Liver (tissue), 9 donors: ENCODE data around the gene KRT81. TPM values are rescaled to one million over a fixed set of nuclear protein-coding genes. Genes with fewer than 3 reads are reported as not detected.

Experiments
- DNase-seq: peaks from one replicate; pipeline ENCODE4 v3.0.0-alpha.2; 2017; ENCODE audit warnings: low spot score
- H3K27ac ChIP-seq, 2 donors: one replicate each; pipeline ENCODE4 v1.7.0; 2013; ENCODE audit warnings: inconsistent platforms in 2 of 2, low read length in 2 of 2, control low read depth in 1 of 2, low read depth in 1 of 2, mild to moderate bottlenecking in 1 of 2
- H3K27me3 ChIP-seq, 4 donors: one replicate each; pipeline versions ENCODE4 v1.6.1 to v1.7.0; 2013; ENCODE audit warnings: low read length in 3 of 4, inconsistent platforms in 1 of 4, mild to moderate bottlenecking in 1 of 4, moderate library complexity in 1 of 4; ENCODE audit not compliant: control insufficient read depth in 4 of 4, insufficient read depth in 4 of 4
- H3K36me3 ChIP-seq, 4 donors: one replicate each; pipeline versions ENCODE4 v1.6.1 to v1.7.0; 2013; ENCODE audit warnings: low read length in 3 of 4, mild to moderate bottlenecking in 3 of 4, low read depth in 1 of 4, moderate library complexity in 1 of 4; ENCODE audit not compliant: control insufficient read depth in 4 of 4, insufficient read depth in 3 of 4
- H3K4me1 ChIP-seq, 4 donors: one replicate each; pipeline versions ENCODE4 v1.6.1 to v1.7.0; 2013; ENCODE audit warnings: low read length in 3 of 4, mild to moderate bottlenecking in 3 of 4, moderate library complexity in 1 of 4; ENCODE audit not compliant: control insufficient read depth in 4 of 4, insufficient read depth in 4 of 4
- H3K4me3 ChIP-seq, 3 donors: one replicate each; pipeline versions ENCODE4 v1.6.1 to v1.7.0; 2013; ENCODE audit warnings: low read length in 3 of 3, control low read depth in 1 of 3, low read depth in 1 of 3, mild to moderate bottlenecking in 1 of 3
- H3K9ac ChIP-seq, 2 donors: one replicate each; pipeline ENCODE4 v1.7.0; 2013; ENCODE audit warnings: low read length in 2 of 2, mild to moderate bottlenecking in 2 of 2, moderate library complexity in 2 of 2, control low read depth in 1 of 2, low read depth in 1 of 2
- H3K9me3 ChIP-seq, 4 donors: one replicate each; pipeline versions ENCODE4 v1.6.1 to v1.7.0; 2013; ENCODE audit warnings: low read length in 3 of 4; ENCODE audit not compliant: control insufficient read depth in 4 of 4
- ATF3 ChIP-seq: IDR thresholded peaks from 2 replicates; pipeline ENCODE4 v1.6.1; 2016; ENCODE audit warnings: antibody characterized with exemption
- FOXA1 ChIP-seq: IDR thresholded peaks from 2 replicates; pipeline ENCODE4 v1.6.1; 2016; ENCODE audit warnings: antibody characterized with exemption
- GABPA ChIP-seq, 2 donors: IDR thresholded peaks in 1 of 2; conservative IDR thresholded peaks in 1 of 2; 2 replicates each; pipeline ENCODE4 v1.6.1; 2016; ENCODE audit warnings: antibody characterized with exemption in 2 of 2, mild to moderate bottlenecking in 1 of 2, moderate library complexity in 1 of 2
- HNF4A ChIP-seq, 2 donors: conservative IDR thresholded peaks; 2 replicates each; pipeline ENCODE4 v1.6.1; 2016; ENCODE audit warnings: antibody characterized with exemption in 2 of 2, mild to moderate bottlenecking in 2 of 2
- JUND ChIP-seq, 2 donors: IDR thresholded peaks; 2 replicates each; pipeline ENCODE4 v1.6.1; 2016; ENCODE audit warnings: antibody characterized with exemption in 2 of 2
- NR2F2 ChIP-seq: IDR thresholded peaks from 2 replicates; pipeline ENCODE4 v1.6.1; 2016; ENCODE audit warnings: antibody characterized with exemption
- RAD21 ChIP-seq, 2 donors: IDR thresholded peaks; 2 replicates each; pipeline ENCODE4 v1.6.1; 2016; ENCODE audit warnings: antibody characterized with exemption in 2 of 2, mild to moderate bottlenecking in 2 of 2
- RXRA ChIP-seq, 2 donors: IDR thresholded peaks; 2 replicates each; pipeline ENCODE4 v1.6.1; 2017 to 2018; ENCODE audit warnings: antibody characterized with exemption in 2 of 2, mild to moderate bottlenecking in 1 of 2
- SP1 ChIP-seq: IDR thresholded peaks from 2 replicates; pipeline ENCODE4 v1.6.1; 2018; ENCODE audit warnings: antibody characterized with exemption, mild to moderate bottlenecking
- TAF1 ChIP-seq: conservative IDR thresholded peaks from 2 replicates; pipeline ENCODE4 v1.6.1; 2016; ENCODE audit warnings: antibody characterized with exemption, mild to moderate bottlenecking
- YY1 ChIP-seq: IDR thresholded peaks from 2 replicates; pipeline ENCODE4 v1.6.1; 2016; ENCODE audit warnings: antibody characterized with exemption, mild to moderate bottlenecking
- ZBTB33 ChIP-seq: IDR thresholded peaks from 2 replicates; pipeline ENCODE4 v1.6.1; 2016; ENCODE audit warnings: antibody characterized with exemption
- WGBS: extraction: QIAGEN DNeasy Blood & Tissue Kit; methylation state at CpG from one replicate; pipeline ENCODE4 v1.1.7; 2013; 5-methylcytosine and 5-hydroxymethylcytosine counted together
- polyA plus RNA-seq, 2 donors: library from polyadenylated mRNA; stranded (reverse) in 1 of 2; unstranded in 1 of 2; fragments of 200-250 nt in 1 of 2; fragments of >200 nt in 1 of 2; fragmentation: Nextera tagmentation in 1 of 2; extraction: Ambion mirVana in 1 of 2; gene quantifications; one replicate each; pipeline versions ENCODE4 v1.2.1 to v1.2.3, GENCODE V29; 2013 to 2015
- total RNA-seq, 2 donors: library from RNA; depleted of rRNA; stranded (reverse); fragments of >200 nt; gene quantifications; one replicate each; pipeline ENCODE4 v1.2.3, GENCODE V29; 2014
- TF ChIP-seq, protein P1 (sequence below): fragments of 150-350 bp; IDR thresholded peaks from 2 replicates; pipeline ENCODE4 v1.5.1; 2017; ENCODE audit warnings: improper control_type of control experiment, low read depth, low read length; ENCODE audit not compliant: missing input control
- donor health status: healthy.
- donor health status: healthy.
- donor health status: healthy.
- donor health status: healthy.
- donor health status: healthy.

The KRT81 gene
- total and polyA plus RNA-seq, 4 donors: not detected

DNA sequence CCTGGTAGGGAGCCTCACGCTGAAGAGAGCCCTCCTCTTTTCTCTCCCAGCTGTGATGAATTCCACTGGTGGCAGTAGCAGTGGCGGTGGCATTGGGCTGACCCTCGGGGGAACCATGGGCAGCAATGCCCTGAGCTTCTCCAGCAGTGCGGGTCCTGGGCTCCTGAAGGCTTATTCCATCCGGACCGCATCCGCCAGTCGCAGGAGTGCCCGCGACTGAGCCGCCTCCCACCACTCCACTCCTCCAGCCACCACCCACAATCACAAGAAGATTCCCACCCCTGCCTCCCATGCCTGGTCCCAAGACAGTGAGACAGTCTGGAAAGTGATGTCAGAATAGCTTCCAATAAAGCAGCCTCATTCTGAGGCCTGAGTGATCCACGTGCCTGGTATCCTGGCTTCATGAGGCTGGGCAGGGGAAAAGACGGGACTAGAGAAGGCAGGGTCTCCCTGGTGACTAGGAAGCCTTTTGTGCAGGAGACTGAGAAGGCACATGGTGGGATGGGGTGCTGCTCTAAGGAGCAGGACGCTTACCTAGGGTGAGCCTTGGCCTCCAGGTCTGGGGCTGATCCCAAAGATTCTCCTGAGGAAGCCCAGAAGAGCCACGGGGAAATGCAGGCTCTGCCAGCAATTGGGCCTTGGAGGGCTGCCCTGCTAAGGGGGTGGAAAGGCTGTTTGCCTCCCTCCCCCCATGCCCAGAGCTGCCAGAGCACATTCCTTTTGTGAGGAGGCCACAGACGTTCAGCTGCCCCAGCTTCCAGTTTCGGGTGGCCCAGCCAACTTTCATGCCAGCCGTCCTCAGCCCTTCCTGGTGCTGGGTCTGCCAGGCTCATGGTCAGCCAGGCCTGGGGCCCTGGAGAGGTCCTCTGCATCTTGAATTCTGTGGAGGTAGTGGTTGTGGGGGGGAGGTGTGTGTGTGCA, 42.5 kb downstream of the KRT81 start:
- no peak for DNase-seq
- no peaks in the 10 kb centered on the region for H3K9me3 ChIP-seq
- no peaks in the 10 kb centered on the region for H3K4me1 ChIP-seq
- H3K36me3 ChIP-seq: no peaks in the 10 kb centered on the region
- H3K9ac ChIP-seq: no peak overlapping the region
- WGBS: 84% methylated on average over 18 of the region's 18 CpGs
- TF ChIP-seq GABPA (IDR thresholded peaks at IDR 0.05 in 1 of 2, conservative IDR thresholded peaks at IDR 0.05 in 1 of 2): no peak
- TF ChIP-seq, protein P1, sequence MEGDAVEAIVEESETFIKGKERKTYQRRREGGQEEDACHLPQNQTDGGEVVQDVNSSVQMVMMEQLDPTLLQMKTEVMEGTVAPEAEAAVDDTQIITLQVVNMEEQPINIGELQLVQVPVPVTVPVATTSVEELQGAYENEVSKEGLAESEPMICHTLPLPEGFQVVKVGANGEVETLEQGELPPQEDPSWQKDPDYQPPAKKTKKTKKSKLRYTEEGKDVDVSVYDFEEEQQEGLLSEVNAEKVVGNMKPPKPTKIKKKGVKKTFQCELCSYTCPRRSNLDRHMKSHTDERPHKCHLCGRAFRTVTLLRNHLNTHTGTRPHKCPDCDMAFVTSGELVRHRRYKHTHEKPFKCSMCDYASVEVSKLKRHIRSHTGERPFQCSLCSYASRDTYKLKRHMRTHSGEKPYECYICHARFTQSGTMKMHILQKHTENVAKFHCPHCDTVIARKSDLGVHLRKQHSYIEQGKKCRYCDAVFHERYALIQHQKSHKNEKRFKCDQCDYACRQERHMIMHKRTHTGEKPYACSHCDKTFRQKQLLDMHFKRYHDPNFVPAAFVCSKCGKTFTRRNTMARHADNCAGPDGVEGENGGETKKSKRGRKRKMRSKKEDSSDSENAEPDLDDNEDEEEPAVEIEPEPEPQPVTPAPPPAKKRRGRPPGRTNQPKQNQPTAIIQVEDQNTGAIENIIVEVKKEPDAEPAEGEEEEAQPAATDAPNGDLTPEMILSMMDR: no peak
- no peak for TF ChIP-seq FOXA1
- no peak for TF ChIP-seq TAF1
- no peak for TF ChIP-seq NR2F2
- TF ChIP-seq ZBTB33: no peak
- TF ChIP-seq RXRA (IDR thresholded peaks at IDR 0.05): no peak
- no peak for TF ChIP-seq RAD21 (IDR thresholded peaks at IDR 0.05)
- H3K27ac ChIP-seq: no peak overlapping the region
- H3K4me3 ChIP-seq: no peak overlapping the region
- peaks cover 0 to 9% (median 1%) of the 10 kb centered on the region in 4 donors for H3K27me3 ChIP-seq

- Histone ChIP-seq H3K27me3 (peaks cover 0 to 9% (median 1%) of the 10 kb centered on the region in 4 donors), H3K4me1 (no peaks in the 10 kb centered on the region), H3K9me3 (no peaks in the 10 kb centered on the region), H3K4me3 (no peak overlapping the region), H3K9ac (no peak overlapping the region), H3K36me3 (no peaks in the 10 kb centered on the region), H3K27ac (no peak overlapping the region)
- DNase-seq: no peak
- 85% methylated on average over 10 of the region's 10 CpGs for WGBS
- no peak for TF ChIP-seq JUND (IDR thresholded peaks at IDR 0.05)
- no peak for TF ChIP-seq GABPA (IDR thresholded peaks at IDR 0.05 in 1 of 2, conservative IDR thresholded peaks at IDR 0.05 in 1 of 2)
- no peak for TF ChIP-seq RXRA (IDR thresholded peaks at IDR 0.05)
- TF ChIP-seq HNF4A (conservative IDR thresholded peaks at IDR 0.05): no peak
- no peak for TF ChIP-seq FOXA1
- TF ChIP-seq YY1: no peak
- TF ChIP-seq TAF1: no peak
- no peak for TF ChIP-seq SP1
- no peak for TF ChIP-seq ATF3
Observed at GRCh38 chr12:52247622-52248540, 43.5 kb downstream of the KRT81 start.
